Effector CD8-positive, alpha-beta T cell (primary cell): ENCODE measurements around the gene ABCA4.
"Not testable (repeated sequence)": the region's sequence is repeated elsewhere in the genome, so short reads cannot be mapped to it uniquely, and the experiment has no call there.

Experiments used
- DNase-seq: peaks from one replicate; lab custom pipeline; 2025; lab: John Stamatoyannopoulos, UW
- total RNA-seq, 4 experiments: gene quantifications; one replicate each; lab custom pipeline; 2026; lab: John Stamatoyannopoulos, UW

ABCA4 gene
- total RNA-seq: 0 to 0.35 (median 0) reads per million in 4 experiments

- no peak for DNase-seq
Observed at GRCh38 chr1:94120991-94121390, at the start of gene ABCA4. Gene ABCA4, minus strand, starts transcription at chr1:94121148. Its CDS starts 103 bp downstream, at chr1:94121045.

- DNase-seq: no peak
Observed at GRCh38 chr1:94169126-94169525, 48.2 kb upstream of the ABCA4 start.

- DNase-seq: no peak
Observed at GRCh38 chr1:94165843-94166242, 44.9 kb upstream of the ABCA4 start.

GRCh38 chr1:94164885-94165284 lies 43.9 kb upstream of the ABCA4 start:
- DNase-seq: not testable (repeated sequence)

- DNase-seq: not testable (repeated sequence)
Observed at GRCh38 chr1:94164121-94164520, 43.2 kb upstream of the ABCA4 start.

GRCh38 chr1:94163249-94163648 lies 42.3 kb upstream of the ABCA4 start:
- DNase-seq: not testable (repeated sequence)

- DNase-seq: no peak
Observed at GRCh38 chr1:94160811-94161210, 39.9 kb upstream of the ABCA4 start.

GRCh38 chr1:94156096-94156625 lies 35.2 kb upstream of the ABCA4 start:
- no peak for DNase-seq

GRCh38 chr1:94154989-94155388 lies 34.0 kb upstream of the ABCA4 start:
- DNase-seq: no peak

GRCh38 chr1:94153133-94153532 lies 32.2 kb upstream of the ABCA4 start:
- no peak for DNase-seq

- DNase-seq: not testable (repeated sequence)
Observed at GRCh38 chr1:94149166-94149565, 28.2 kb upstream of the ABCA4 start.

- DNase-seq: no peak
Observed at GRCh38 chr1:94146273-94146672, 25.3 kb upstream of the ABCA4 start.

- DNase-seq: no peak
Observed at GRCh38 chr1:94144836-94145235, 23.9 kb upstream of the ABCA4 start.

GRCh38 chr1:94143809-94144176 lies 22.8 kb upstream of the ABCA4 start:
- DNase-seq: no peak

- no peak for DNase-seq
Observed at GRCh38 chr1:94143173-94143808, 22.3 kb upstream of the ABCA4 start.

- no peak for DNase-seq
Observed at GRCh38 chr1:94142583-94142982, 21.6 kb upstream of the ABCA4 start.

GRCh38 chr1:94142022-94142421 lies 21.1 kb upstream of the ABCA4 start:
- no peak for DNase-seq

- no peak for DNase-seq
Observed at GRCh38 chr1:94132111-94132510, 11.2 kb upstream of the ABCA4 start.

- no peak for DNase-seq
Observed at GRCh38 chr1:94130851-94131595, 10.1 kb upstream of the ABCA4 start.

GRCh38 chr1:94126651-94127050 lies 5.7 kb upstream of the ABCA4 start:
- no peak for DNase-seq

GRCh38 chr1:94125551-94126514 lies 4.9 kb upstream of the ABCA4 start:
- DNase-seq: no peak

GRCh38 chr1:94124538-94124937 lies 3.6 kb upstream of the ABCA4 start:
- no peak for DNase-seq
